Natural killer cell (primary cell): ENCODE results near the gene PI4KB. TPM values are rescaled to one million over a fixed set of nuclear protein-coding genes. Genes with fewer than 3 reads are reported as not detected.

Source experiments
- ATAC-seq, 3 donors: fragments of 150-1000 bp in 2 of 3; fragments of 200-7000 bp in 1 of 3; cut with Tn5 transposase; 1 replicate in 1 of 3; 2 replicates in 2 of 3; pipeline ENCODE4 v1.10.0; 2021; ENCODE audit warnings: mild to moderate bottlenecking in 2 of 3, moderate library complexity in 2 of 3
- DNase-seq, 2 donors: peaks; one replicate each; pipeline versions ENCODE4 v3.0.0 to v3.0.0-alpha.2; 2013 to 2021; ENCODE audit warnings: mixed read lengths in 1 of 2
- H3K27ac ChIP-seq: one replicate; pipeline ENCODE4 v1.5.1; 2013; ENCODE audit warnings: mild to moderate bottlenecking, low read length
- H3K27me3 ChIP-seq: one replicate; pipeline ENCODE4 v1.6.1; 2013; ENCODE audit warnings: low read length; ENCODE audit not compliant: control insufficient read depth, insufficient read depth
- H3K36me3 ChIP-seq: one replicate; pipeline ENCODE4 v1.6.1; 2013; ENCODE audit warnings: low read length; ENCODE audit not compliant: control insufficient read depth, insufficient read depth
- H3K4me1 ChIP-seq: one replicate; pipeline ENCODE4 v1.6.1; 2013; ENCODE audit warnings: low read length; ENCODE audit not compliant: control insufficient read depth, insufficient read depth
- H3K4me3 ChIP-seq: one replicate; pipeline ENCODE4 v1.5.1; 2013; ENCODE audit warnings: low read length
- H3K9me3 ChIP-seq: one replicate; pipeline ENCODE4 v1.6.1; 2013; ENCODE audit warnings: low read length; ENCODE audit not compliant: control insufficient read depth, insufficient read depth
- H3K27ac Mint-ChIP-seq, 2 donors: one replicate each; pipeline ENCODE4 v1.8.0; 2022; ENCODE audit warnings: mild to moderate bottlenecking in 2 of 2, mixed read lengths in 2 of 2, moderate library complexity in 1 of 2
- H3K27me3 Mint-ChIP-seq, 2 donors: one replicate each; pipeline ENCODE4 v1.8.0; 2022; ENCODE audit warnings: low read depth in 2 of 2, mixed read lengths in 2 of 2
- H3K36me3 Mint-ChIP-seq: one replicate; pipeline ENCODE4 v1.8.0; 2022; ENCODE audit warnings: mixed read lengths
- H3K4me1 Mint-ChIP-seq, 2 donors: one replicate each; pipeline ENCODE4 v1.8.0; 2022; ENCODE audit warnings: mixed read lengths in 2 of 2
- H3K4me3 Mint-ChIP-seq: one replicate; pipeline ENCODE4 v1.8.0; 2022; ENCODE audit warnings: mild to moderate bottlenecking, moderate library complexity, mixed read lengths
- H3K9me3 Mint-ChIP-seq, 2 donors: one replicate each; pipeline ENCODE4 v1.8.0; 2022; ENCODE audit warnings: mixed read lengths in 2 of 2
- WGBS: methylation state at CpG from one replicate; pipeline ENCODE4 v1.1.7; 2013; ENCODE audit warnings: missing lambda C conversion rate; ENCODE audit not compliant: insufficient coverage; 5-methylcytosine and 5-hydroxymethylcytosine counted together
- intact Hi-C: fragments of 100-400 bp; cut with micrococcal nuclease; formaldehyde crosslinking; loops from one replicate; pipeline ENCODE4 v1.14.2; 2022
- total RNA-seq, 4 donors: library from RNA; stranded (reverse); fragments of 120-200 nt in 1 of 4; gene quantifications; one replicate each; pipeline versions ENCODE4 v1.2.3 to v1.2.4, GENCODE V29; 2013 to 2022
- TF ChIP-seq, protein P1 (sequence below): fragments of 200-600 bp; IDR thresholded peaks from one replicate; pipeline ENCODE4 v1.8.0; 2022; ENCODE audit warnings: antibody characterized with exemption

PI4KB gene
- total RNA-seq, 3 donors from 2014 or later (not counting 1 experiment from before 2014, with no cell fraction given): 68.2 to 99.3 (median 95.0) TPM

DNA sequence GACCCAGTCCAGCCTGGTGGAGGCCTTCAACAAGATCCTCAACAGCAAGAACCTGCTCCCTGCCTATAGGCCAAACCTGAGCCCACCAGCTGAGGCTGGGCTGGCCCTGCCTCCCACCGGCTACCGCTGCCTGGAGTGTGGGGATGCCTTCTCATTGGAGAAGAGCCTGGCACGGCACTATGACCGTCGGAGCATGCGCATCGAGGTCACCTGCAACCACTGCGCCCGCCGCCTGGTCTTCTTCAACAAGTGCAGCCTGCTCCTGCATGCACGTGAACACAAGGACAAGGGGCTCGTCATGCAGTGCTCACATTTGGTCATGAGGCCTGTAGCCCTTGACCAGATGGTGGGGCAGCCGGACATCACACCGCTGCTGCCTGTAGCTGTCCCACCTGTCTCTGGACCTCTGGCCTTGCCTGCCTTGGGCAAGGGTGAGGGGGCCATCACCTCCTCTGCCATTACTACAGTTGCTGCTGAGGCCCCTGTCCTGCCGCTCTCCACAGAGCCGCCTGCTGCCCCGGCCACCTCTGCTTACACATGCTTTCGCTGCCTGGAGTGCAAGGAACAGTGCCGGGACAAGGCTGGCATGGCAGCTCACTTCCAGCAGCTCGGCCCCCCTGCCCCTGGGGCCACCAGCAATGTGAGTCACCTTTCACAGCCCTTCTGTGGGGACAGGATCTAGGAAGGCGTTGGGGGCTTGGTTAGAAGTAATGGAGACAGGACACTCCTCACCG is 39.3 kb downstream of the PI4KB start:
- no peak overlapping the region for H3K4me3 ChIP-seq
- no peaks in the 10 kb centered on the region for H3K27me3 ChIP-seq
- Mint-ChIP-seq H3K4me3 (no peak overlapping the region), H3K27ac (peak overlapping the region; percentile 83 to 86), H3K4me1 (peaks cover 60 to 65% of the 10 kb centered on the region in 2 donors), H3K27me3 (no peaks in the 10 kb centered on the region), H3K36me3 (no peaks in the 10 kb centered on the region), H3K9me3 (no peaks in the 10 kb centered on the region)
- H3K27ac ChIP-seq: no peak overlapping the region
- TF ChIP-seq, protein P1, sequence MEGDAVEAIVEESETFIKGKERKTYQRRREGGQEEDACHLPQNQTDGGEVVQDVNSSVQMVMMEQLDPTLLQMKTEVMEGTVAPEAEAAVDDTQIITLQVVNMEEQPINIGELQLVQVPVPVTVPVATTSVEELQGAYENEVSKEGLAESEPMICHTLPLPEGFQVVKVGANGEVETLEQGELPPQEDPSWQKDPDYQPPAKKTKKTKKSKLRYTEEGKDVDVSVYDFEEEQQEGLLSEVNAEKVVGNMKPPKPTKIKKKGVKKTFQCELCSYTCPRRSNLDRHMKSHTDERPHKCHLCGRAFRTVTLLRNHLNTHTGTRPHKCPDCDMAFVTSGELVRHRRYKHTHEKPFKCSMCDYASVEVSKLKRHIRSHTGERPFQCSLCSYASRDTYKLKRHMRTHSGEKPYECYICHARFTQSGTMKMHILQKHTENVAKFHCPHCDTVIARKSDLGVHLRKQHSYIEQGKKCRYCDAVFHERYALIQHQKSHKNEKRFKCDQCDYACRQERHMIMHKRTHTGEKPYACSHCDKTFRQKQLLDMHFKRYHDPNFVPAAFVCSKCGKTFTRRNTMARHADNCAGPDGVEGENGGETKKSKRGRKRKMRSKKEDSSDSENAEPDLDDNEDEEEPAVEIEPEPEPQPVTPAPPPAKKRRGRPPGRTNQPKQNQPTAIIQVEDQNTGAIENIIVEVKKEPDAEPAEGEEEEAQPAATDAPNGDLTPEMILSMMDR: no peak
- peaks cover 68% of the 10 kb centered on the region for H3K36me3 ChIP-seq
- DNase-seq (no peak), ATAC-seq (no peak)
- H3K4me1 ChIP-seq: peaks cover 68% of the 10 kb centered on the region
- no peaks in the 10 kb centered on the region for H3K9me3 ChIP-seq
- WGBS: 96% methylated on average over 22 of the region's 22 CpGs
- intact Hi-C loops: no loop called here

- Mint-ChIP-seq H3K9me3 (no peaks in the 10 kb centered on the region), H3K27me3 (no peaks in the 10 kb centered on the region), H3K4me3 (no peak overlapping the region), H3K27ac (no peak overlapping the region), H3K4me1 (peaks cover 55 to 61% of the 10 kb centered on the region in 2 donors), H3K36me3 (no peaks in the 10 kb centered on the region)
- no peak overlapping the region for H3K4me3 ChIP-seq
- intact Hi-C loops: no loop called here
- H3K27ac ChIP-seq: no peak overlapping the region
- peaks cover 62% of the 10 kb centered on the region for H3K36me3 ChIP-seq
- TF ChIP-seq, protein P1: no peak
- peaks cover 65% of the 10 kb centered on the region for H3K4me1 ChIP-seq
- DNase-seq: no peak
- no peak for ATAC-seq
- WGBS: 99% methylated on average over 7 of the region's 7 CpGs
- no peaks in the 10 kb centered on the region for H3K9me3 ChIP-seq
- H3K27me3 ChIP-seq: no peaks in the 10 kb centered on the region
These were observed 39.9 kb downstream of the PI4KB start for GRCh38 chr1:151287341-151287699.

DNA sequence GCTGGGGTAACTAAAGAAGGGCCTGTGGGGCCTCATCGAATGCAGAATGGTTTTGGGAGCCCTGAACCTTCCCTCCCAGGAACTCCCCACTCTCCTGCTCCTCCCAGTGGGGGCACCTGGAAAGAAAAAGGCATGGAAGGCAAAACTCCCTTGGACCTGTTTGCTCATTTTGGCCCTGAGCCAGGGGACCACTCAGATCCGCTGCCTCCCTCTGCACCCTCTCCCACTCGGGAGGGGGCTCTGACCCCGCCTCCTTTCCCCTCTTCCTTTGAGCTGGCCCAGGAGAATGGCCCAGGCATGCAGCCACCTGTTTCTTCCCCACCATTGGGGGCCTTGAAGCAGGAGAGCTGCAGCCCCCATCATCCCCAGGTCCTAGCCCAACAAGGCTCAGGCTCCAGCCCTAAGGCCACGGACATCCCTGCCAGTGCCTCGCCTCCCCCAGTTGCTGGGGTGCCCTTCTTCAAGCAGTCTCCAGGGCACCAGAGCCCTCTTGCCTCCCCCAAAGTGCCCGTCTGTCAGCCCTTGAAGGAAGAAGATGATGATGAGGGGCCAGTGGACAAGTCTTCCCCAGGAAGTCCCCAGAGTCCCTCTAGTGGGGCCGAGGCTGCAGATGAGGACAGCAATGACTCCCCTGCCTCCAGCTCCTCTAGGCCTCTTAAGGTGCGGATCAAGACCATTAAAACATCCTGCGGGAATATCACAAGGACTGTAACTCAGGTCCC is 40.4 kb downstream of the PI4KB start:
- ATAC-seq (no peak), DNase-seq (no peak)
- peaks cover 57 to 60% of the 10 kb centered on the region in 2 donors for H3K4me1 Mint-ChIP-seq
- no peaks in the 10 kb centered on the region for H3K27me3 ChIP-seq
- no peak overlapping the region for H3K4me3 Mint-ChIP-seq
- H3K27ac ChIP-seq: no peak overlapping the region
- H3K27me3 Mint-ChIP-seq: no peaks in the 10 kb centered on the region
- no peaks in the 10 kb centered on the region for H3K9me3 Mint-ChIP-seq
- TF ChIP-seq, protein P1: no peak
- no peaks in the 10 kb centered on the region for H3K9me3 ChIP-seq
- 94% methylated on average over 10 of the region's 10 CpGs for WGBS
- intact Hi-C loops: no loop called here
- peaks cover 59% of the 10 kb centered on the region for H3K4me1 ChIP-seq
- H3K27ac Mint-ChIP-seq: no peak overlapping the region
- H3K36me3 Mint-ChIP-seq: no peaks in the 10 kb centered on the region
- H3K36me3 ChIP-seq: peaks cover 57% of the 10 kb centered on the region
- no peak overlapping the region for H3K4me3 ChIP-seq
